GM12878 (cell line): Measurements from ENCODE around the gene SDHAF1. TPM values are rescaled to one million over a fixed set of nuclear protein-coding genes. Genes with fewer than 3 reads are reported as not detected.

Source experiments
- ATAC-seq: fragments of 200-7000 bp; cut with Tn5 transposase; 3 replicates; pipeline ENCODE4 v1.9.1; 2020; ENCODE audit warnings: mild to moderate bottlenecking, moderate library complexity
- BruUV-seq: library from RNA; stranded (reverse); fragments of 400-500 nt; replicated peaks from 2 replicates; lab custom pipeline; 2021; lab: Mats Ljungman, UMichigan
- CTCF ChIA-PET: fragments of 300-600 bp; sonication (Branson Sonifier 250); formaldehyde crosslinking; extraction: SDS; loops from one replicate; lab custom pipeline; 2021; ENCODE audit warnings: inconsistent platforms; lab: Yijun Ruan, JAX
- POLR2A ChIA-PET: fragments of 350-600 bp; formaldehyde crosslinking; extraction: SDS; loops from one replicate; lab custom pipeline; 2021; ENCODE audit warnings: inconsistent platforms; lab: Charles Lee
- RAD21 ChIA-PET: fragments of 300-600 bp; sonication (Branson Sonifier 250); formaldehyde crosslinking; loops from one replicate; lab custom pipeline; 2023; ENCODE audit warnings: antibody characterized with exemption; ENCODE audit not compliant: unreplicated experiment; lab: Charles Lee
- SMC1A ChIA-PET: fragments of 300-600 bp; sonication (Branson Sonifier 250); formaldehyde crosslinking; loops from one replicate; lab custom pipeline; 2023; ENCODE audit not compliant: unreplicated experiment, uncharacterized antibody; lab: Charles Lee
- DNase-seq: peaks from one replicate; pipeline ENCODE4 v3.0.0-alpha.2; 2011; ENCODE audit warnings: low read depth, low spot score
- FAIRE-seq: peaks from 3 replicates; lab custom pipeline; 2011; peaks lifted over from hg19 to GRCh38; lab: Jason Lieb, UNC
- H2AFZ ChIP-seq: 2 replicates; pipeline ENCODE4 v1.6.0; 2011; ENCODE audit warnings: low read depth, low read length, control low read depth; ENCODE audit not compliant: control insufficient read depth
- H3K27ac ChIP-seq: 2 replicates; pipeline ENCODE4 v1.5.1; 2011; ENCODE audit warnings: control low read depth; ENCODE audit not compliant: control insufficient read depth, insufficient read depth
- H3K27me3 ChIP-seq, 2 experiments: replicated peaks in 1 of 2; 2 replicates each; pipeline versions ENCODE4 v1.6.0 to v1.6.1; 2011; ENCODE audit warnings: low read length in 1 of 2; ENCODE audit not compliant: control insufficient read depth in 2 of 2, insufficient read depth in 2 of 2
- H3K36me3 ChIP-seq, 2 experiments: 2 replicates each; pipeline ENCODE4 v1.5.1; 2011; ENCODE audit warnings: low read length in 1 of 2; ENCODE audit not compliant: control insufficient read depth in 2 of 2, insufficient read depth in 2 of 2
- H3K4me1 ChIP-seq: 2 replicates; pipeline ENCODE4 v1.6.1; 2011; ENCODE audit warnings: mild to moderate bottlenecking, low read length, moderate library complexity, mixed read lengths; ENCODE audit not compliant: control insufficient read depth, insufficient read depth
- H3K4me2 ChIP-seq: 2 replicates; pipeline ENCODE4 v1.6.0; 2011; ENCODE audit warnings: control low read depth; ENCODE audit not compliant: control insufficient read depth, insufficient read depth
- H3K4me3 ChIP-seq: fragments of 200-600 bp; sonication (generic); 2 replicates; pipeline ENCODE4 v1.5.1; 2016
- H3K79me2 ChIP-seq: 2 replicates; pipeline ENCODE4 v1.6.0; 2011; ENCODE audit warnings: low read length; ENCODE audit not compliant: control insufficient read depth, insufficient read depth
- H3K9ac ChIP-seq: 2 replicates; pipeline ENCODE4 v1.8.0; 2011; ENCODE audit warnings: low read length, control low read depth, mixed read lengths; ENCODE audit not compliant: control insufficient read depth, insufficient read depth
- H3K9me3 ChIP-seq: replicated peaks from 3 replicates; pipeline ENCODE4 v1.5.1; 2011; ENCODE audit warnings: mild to moderate bottlenecking, low read length; ENCODE audit not compliant: control insufficient read depth, insufficient read depth
- H4K20me1 ChIP-seq: 2 replicates; pipeline ENCODE4 v1.6.0; 2011; ENCODE audit not compliant: control insufficient read depth, insufficient read depth
- ATF3 ChIP-seq: IDR thresholded peaks from 2 replicates; pipeline ENCODE4 v1.6.1; 2011; ENCODE audit warnings: low read depth, mild to moderate bottlenecking, low read length, moderate library complexity, borderline replicate concordance; ENCODE audit errors: extremely low read depth
- PKNOX1 ChIP-seq: fragments of 450-650 bp; IDR thresholded peaks from 2 replicates; pipeline ENCODE4 v1.6.1; 2016; ENCODE audit warnings: mild to moderate bottlenecking
- RAD51 ChIP-seq: fragments of 450-650 bp; IDR thresholded peaks from 2 replicates; pipeline ENCODE4 v1.6.1; 2016; ENCODE audit warnings: moderate library complexity, mild to moderate bottlenecking, inconsistent platforms
- WGBS: methylation state at CpG from one replicate; pipeline ENCODE4 v1.1.6; 2016; ENCODE audit warnings: low lambda C conversion rate; ENCODE audit not compliant: insufficient replicate concordance, insufficient coverage; ENCODE audit errors: missing lambda C conversion rate; 5-methylcytosine and 5-hydroxymethylcytosine counted together
- in situ Hi-C: fragments of 300-500 bp; cut with MboI; formaldehyde crosslinking; loops from 9 replicates; pipeline ENCODE4 v1.14.3; 2018; ENCODE audit warnings: mixed read lengths
- intact Hi-C: fragments of 100-400 bp; cut with micrococcal nuclease; formaldehyde crosslinking; loops from one replicate; pipeline ENCODE4 v1.14.2; 2022; ENCODE audit not compliant: unreplicated experiment
- polyA plus RNA-seq, 11 experiments: library from polyadenylated mRNA; depleted of rRNA in 4 of 11; unstranded in 6 of 11; stranded (reverse) in 5 of 11; fragments of >200 nt; fragmentation: Nextera tagmentation in 4 of 11; fragmentation: Illumina TruSeq in 1 of 11; extraction: Ambion mirVana in 4 of 11; extraction: Trizol in 1 of 11; gene quantifications; 1 replicate in 1 of 11; 2 replicates in 10 of 11; pipeline versions ENCODE4 v1.2.1 to v1.2.3, GENCODE V29; 2011 to 2016; ENCODE audit warnings: inconsistent platforms in 2 of 11, missing spikeins in 2 of 11, low read depth in 1 of 11
- total RNA-seq, 4 experiments: library from RNA; depleted of rRNA in 3 of 4; stranded (reverse); fragments of >200 nt in 3 of 4; fragmentation: Illumina TruSeq in 1 of 4; extraction: Trizol in 1 of 4; gene quantifications; 2 replicates each; pipeline versions ENCODE4 v1.2.1 to v1.2.3, GENCODE V29; 2013 to 2021
- TF ChIP-seq, protein P1 (sequence below): IDR thresholded peaks from 2 replicates; pipeline ENCODE4 v1.6.1; 2011; ENCODE audit warnings: borderline replicate concordance, low read depth, mild to moderate bottlenecking, moderate library complexity, mixed read lengths, low read length; ENCODE audit not compliant: insufficient read depth; ENCODE audit errors: extremely low read length

Gene SDHAF1
- total and polyA plus RNA-seq, 10 of the 15 experiments (the other 5 are each of a cell fraction or from before 2014, with no cell fraction given) = 0.74 to 45.6 (median 24.4) TPM

GRCh38 chr19:35960432-35960972 lies 34.5 kb upstream of the SDHAF1 start:
- 69% methylated on average over 7 of the region's 7 CpGs for WGBS
- no peak for ATAC-seq
- CTCF ChIA-PET = no interaction called here
- no peak overlapping the region for H2AFZ ChIP-seq
- H3K27me3 ChIP-seq = peaks cover 7 to 18% of the 10 kb centered on the region in 2 experiments
- RAD21 ChIA-PET = no interaction called here
- BruUV-seq = no TSS peak
- no peaks in the 10 kb centered on the region for H3K4me1 ChIP-seq
- no peaks in the 10 kb centered on the region for H3K9me3 ChIP-seq
- in situ Hi-C loops (no loop called here), intact Hi-C loops (no loop called here)
- H3K79me2 ChIP-seq = no peaks in the 10 kb centered on the region
- TF ChIP-seq ATF3 (no peak), PKNOX1 (no peak), RAD51 (no peak)
- TF ChIP-seq, protein P1, sequence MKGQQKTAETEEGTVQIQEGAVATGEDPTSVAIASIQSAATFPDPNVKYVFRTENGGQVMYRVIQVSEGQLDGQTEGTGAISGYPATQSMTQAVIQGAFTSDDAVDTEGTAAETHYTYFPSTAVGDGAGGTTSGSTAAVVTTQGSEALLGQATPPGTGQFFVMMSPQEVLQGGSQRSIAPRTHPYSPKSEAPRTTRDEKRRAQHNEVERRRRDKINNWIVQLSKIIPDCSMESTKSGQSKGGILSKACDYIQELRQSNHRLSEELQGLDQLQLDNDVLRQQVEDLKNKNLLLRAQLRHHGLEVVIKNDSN = no peak
- H3K9ac ChIP-seq = no peak overlapping the region
- H3K4me2 ChIP-seq = no peak overlapping the region
- no peak overlapping the region for H3K4me3 ChIP-seq
- no peak for FAIRE-seq
- H3K36me3 ChIP-seq = no peaks in the 10 kb centered on the region
- H3K27ac ChIP-seq = no peak overlapping the region
- POLR2A ChIA-PET = no interaction called here
- no peaks in the 10 kb centered on the region for H4K20me1 ChIP-seq
- no peak for DNase-seq
- SMC1A ChIA-PET = no interaction called here
